IMR-90 (cell line): ENCODE results near the gene CDC25B. TPM values are rescaled to one million over a fixed set of nuclear protein-coding genes. Genes with fewer than 3 reads are reported as not detected.

ENCODE experiments used
- ATAC-seq: fragments of 200-7000 bp; cut with Tn5 transposase; 2 replicates; pipeline ENCODE4 v1.9.1; 2020; ENCODE audit warnings: low read depth, mild to moderate bottlenecking, moderate library complexity
- BruUV-seq: library from RNA; stranded (reverse); fragments of 400-500 nt; replicated peaks from 2 replicates; lab custom pipeline; 2021; lab: Mats Ljungman, UMichigan
- CTCF ChIA-PET: fragments of 300-600 bp; formaldehyde crosslinking; extraction: SDS; loops from one replicate; lab custom pipeline; 2021; ENCODE audit warnings: antibody characterized with exemption; lab: Yijun Ruan, JAX
- POLR2A ChIA-PET: fragments of 300-600 bp; sonication (Branson Sonifier 250); formaldehyde crosslinking; loops from one replicate; lab custom pipeline; 2022; ENCODE audit warnings: antibody characterized with exemption; ENCODE audit not compliant: unreplicated experiment; lab: Charles Lee
- DNase-seq: peaks from one replicate; pipeline ENCODE4 v3.0.0; 2013
- H2AFZ ChIP-seq: replicated peaks from 2 replicates; pipeline ENCODE3; 2013; ENCODE audit warnings: low read length, mild to moderate bottlenecking; ENCODE audit not compliant: poor library complexity
- H2AK5ac ChIP-seq: 2 replicates; pipeline ENCODE4 v1.6.1; 2013; ENCODE audit warnings: low read depth, low read length, inconsistent platforms
- H2AK9ac ChIP-seq: replicated peaks from 2 replicates; pipeline ENCODE3; 2013; ENCODE audit warnings: mild to moderate bottlenecking, low read depth, low read length, moderate library complexity; ENCODE audit not compliant: poor library complexity
- H2BK120ac ChIP-seq: 2 replicates; pipeline ENCODE4 v1.6.1; 2013; ENCODE audit warnings: low read depth, low read length, inconsistent platforms
- H2BK15ac ChIP-seq: 3 replicates; pipeline ENCODE4 v1.6.1; 2013; ENCODE audit warnings: low read depth, low read length, inconsistent platforms
- H2BK20ac ChIP-seq: 2 replicates; pipeline ENCODE4 v1.6.1; 2013; ENCODE audit warnings: low read depth, mild to moderate bottlenecking, inconsistent platforms, low read length, moderate library complexity
- H2BK5ac ChIP-seq: 2 replicates; pipeline ENCODE4 v1.6.1; 2013; ENCODE audit warnings: mild to moderate bottlenecking, low read depth, low read length, inconsistent platforms; ENCODE audit not compliant: poor library complexity, severe bottlenecking
- H3K14ac ChIP-seq: replicated peaks from 2 replicates; pipeline ENCODE4 v1.6.1; 2013; ENCODE audit warnings: low read depth, low read length, inconsistent platforms
- H3K18ac ChIP-seq: 2 replicates; pipeline ENCODE4 v1.6.1; 2013; ENCODE audit warnings: low read depth, low read length, control low read depth
- H3K23ac ChIP-seq: 2 replicates; pipeline ENCODE4 v1.6.1; 2013; ENCODE audit warnings: low read depth, low read length, inconsistent platforms
- H3K27ac ChIP-seq: 2 replicates; pipeline ENCODE4 v1.5.1; 2013; ENCODE audit warnings: mild to moderate bottlenecking, control low read depth, low read length; ENCODE audit not compliant: insufficient read depth
- H3K27me3 ChIP-seq: 2 replicates; pipeline ENCODE4 v1.6.1; 2013; ENCODE audit warnings: low read length; ENCODE audit not compliant: control insufficient read depth, insufficient read depth
- H3K36me3 ChIP-seq: 2 replicates; pipeline ENCODE4 v1.6.1; 2013; ENCODE audit warnings: low read length, mixed read lengths; ENCODE audit not compliant: control insufficient read depth, insufficient read depth
- H3K4ac ChIP-seq: 2 replicates; pipeline ENCODE4 v1.6.1; 2013; ENCODE audit warnings: low read depth, low read length, inconsistent platforms
- H3K4me1 ChIP-seq: 2 replicates; pipeline ENCODE4 v1.6.1; 2013; ENCODE audit warnings: low read length, mixed read lengths; ENCODE audit not compliant: control insufficient read depth, insufficient read depth
- H3K4me2 ChIP-seq: 2 replicates; pipeline ENCODE4 v1.6.1; 2013; ENCODE audit warnings: low read depth, mild to moderate bottlenecking, control low read depth, low read length, moderate library complexity
- H3K4me3 ChIP-seq: 2 replicates; pipeline ENCODE4 v1.5.1; 2013; ENCODE audit warnings: low read depth, mild to moderate bottlenecking, control low read depth, low read length, moderate library complexity; ENCODE audit not compliant: insufficient read depth
- H3K56ac ChIP-seq: 2 replicates; pipeline ENCODE4 v1.6.1; 2013; ENCODE audit warnings: low read length, inconsistent platforms; ENCODE audit not compliant: insufficient read depth; ENCODE audit errors: extremely low read depth
- H3K79me1 ChIP-seq, 2 experiments: 2 replicates each; pipeline ENCODE4 v1.6.1; 2013; ENCODE audit warnings: low read length in 2 of 2, inconsistent platforms in 1 of 2, low read depth in 1 of 2
- H3K9ac ChIP-seq: 2 replicates; pipeline ENCODE4 v1.6.1; 2013; ENCODE audit warnings: low read depth, low read length, control low read depth
- H3K9me1 ChIP-seq: 2 replicates; pipeline ENCODE4 v1.6.1; 2013; ENCODE audit warnings: low read length, inconsistent platforms; ENCODE audit not compliant: insufficient read depth
- H3K9me3 ChIP-seq: 2 replicates; pipeline ENCODE4 v1.6.1; 2013; ENCODE audit warnings: low read length; ENCODE audit not compliant: control insufficient read depth, insufficient read depth
- H4K20me1 ChIP-seq: 2 replicates; pipeline ENCODE4 v1.6.1; 2013; ENCODE audit warnings: low read length, inconsistent platforms; ENCODE audit not compliant: insufficient read depth
- H4K5ac ChIP-seq: 2 replicates; pipeline ENCODE4 v1.6.1; 2013; ENCODE audit warnings: mild to moderate bottlenecking, low read depth, low read length, control low read depth
- H4K8ac ChIP-seq, 2 experiments: 2 replicates each; pipeline ENCODE4 v1.6.1; 2013; ENCODE audit warnings: low read depth in 2 of 2, low read length in 2 of 2, control low read depth in 1 of 2, inconsistent platforms in 1 of 2
- H4K91ac ChIP-seq: 2 replicates; pipeline ENCODE4 v1.6.1; 2013; ENCODE audit warnings: low read depth, low read length, inconsistent platforms; ENCODE audit not compliant: insufficient read depth
- MAFK ChIP-seq: IDR thresholded peaks from 2 replicates; pipeline ENCODE4 v1.6.1; 2012; ENCODE audit warnings: low read depth, low read length, improper control_type of control experiment
- RCOR1 ChIP-seq: IDR thresholded peaks from 2 replicates; pipeline ENCODE4 v1.6.1; 2012; ENCODE audit warnings: mild to moderate bottlenecking, low read length, improper control_type of control experiment; ENCODE audit not compliant: insufficient replicate concordance
- WGBS, 2 experiments: methylation state at CpG; one replicate each; pipeline versions ENCODE4 v1.1.5 to v1.1.7; 2013; ENCODE audit warnings: missing lambda C conversion rate in 2 of 2; ENCODE audit not compliant: insufficient read length in 1 of 2; ENCODE audit errors: extremely low coverage in 2 of 2; 5-methylcytosine and 5-hydroxymethylcytosine counted together
- dilution Hi-C: fragments of 300-500 bp; cut with HindIII; formaldehyde crosslinking; loops from one replicate; pipeline ENCODE4 v1.14.3; 2018; ENCODE audit warnings: low sequenced_read_pairs; ENCODE audit not compliant: unreplicated experiment
- in situ Hi-C: fragments of 300-500 bp; cut with MboI; formaldehyde crosslinking; loops from 3 replicates; pipeline ENCODE4 v1.14.3; 2019; ENCODE audit warnings: low sequenced_read_pairs, inconsistent platforms, mixed read lengths
- intact Hi-C: fragments of 100-400 bp; cut with micrococcal nuclease; formaldehyde crosslinking; loops from 2 replicates; pipeline ENCODE4 v1.10.0; 2022
- polyA plus RNA-seq, 3 experiments: library from polyadenylated mRNA; depleted of rRNA; stranded (reverse); fragments of >200 nt; gene quantifications; 2 replicates each; pipeline ENCODE4 v1.2.3, GENCODE V29; 2012; ENCODE audit warnings: low replicate concordance in 1 of 3
- total RNA-seq: library from RNA; depleted of rRNA; stranded (reverse); fragments of >200 nt; gene quantifications from 2 replicates; pipeline ENCODE4 v1.2.3, GENCODE V29; 2012

CDC25B gene
- total and polyA plus RNA-seq, 2 of the 4 experiments (the other 2 are of a cell fraction), result 14.5 to 50.5 TPM

GRCh38 chr20:3752386-3752759 is 43.7 kb upstream of the CDC25B start:
- dilution Hi-C loops (no loop called here), intact Hi-C loops (no loop called here), in situ Hi-C loops (no loop called here)
- Histone ChIP-seq H2BK5ac (no peak overlapping the region), H3K18ac (no peak overlapping the region), H4K20me1 (0 out of 2 replicates have a peak, but pooled peaks cover 6% of the 10 kb centered on the region), H3K23ac (no peak overlapping the region), H2BK120ac (no peak overlapping the region), H3K4me1 (no peaks in the 10 kb centered on the region), H3K56ac (no peak overlapping the region), H3K27me3 (peaks cover 3% of the 10 kb centered on the region; the same call in 1 of the 2 replicates), H2AK9ac (no peak overlapping the region), H3K79me1 (no peaks in the 10 kb centered on the region), H3K4me2 (no peak overlapping the region), H4K91ac (no peak overlapping the region), H3K36me3 (peaks cover 6% of the 10 kb centered on the region), H4K5ac (no peak overlapping the region), H3K14ac (no peak overlapping the region), H3K9me3 (no peaks in the 10 kb centered on the region), H2BK20ac (no peak overlapping the region), H3K9me1 (no peaks in the 10 kb centered on the region; the same call in 1 of the 2 replicates), H2AFZ (no peak overlapping the region), H3K9ac (no peak overlapping the region), H2AK5ac (no peak overlapping the region), H2BK15ac (no peak overlapping the region), H3K4ac (no peak overlapping the region), H4K8ac (no peak overlapping the region), H3K27ac (no peak overlapping the region), H3K4me3 (no peak overlapping the region)
- CTCF ChIA-PET, result interaction anchor here (1.4 kb wide), 2 partner anchors 13 to 91 kb away, joined by 3 read pairs; no protein-coding TSS in a partner anchor
- 75% methylated on average over 4 of the region's 13 CpGs; no CpG with 5 or more reads in 1 of the 2 experiments for WGBS, 2 experiments
- DNase-seq, result no peak
- TF ChIP-seq RCOR1 (no peak), MAFK (no peak)
- ATAC-seq, result no peak
- POLR2A ChIA-PET, result no interaction called here
- no TSS peak for BruUV-seq
